GM21447 (cell line): ENCODE data around the gene SNAI3.

ENCODE experiments used
- ATAC-seq: cut with Tn5 transposase; IDR thresholded peaks from one replicate; pipeline ENCODE4 v1.9.1; 2021; ENCODE audit not compliant: unreplicated experiment

Gene SNAI3

DNA sequence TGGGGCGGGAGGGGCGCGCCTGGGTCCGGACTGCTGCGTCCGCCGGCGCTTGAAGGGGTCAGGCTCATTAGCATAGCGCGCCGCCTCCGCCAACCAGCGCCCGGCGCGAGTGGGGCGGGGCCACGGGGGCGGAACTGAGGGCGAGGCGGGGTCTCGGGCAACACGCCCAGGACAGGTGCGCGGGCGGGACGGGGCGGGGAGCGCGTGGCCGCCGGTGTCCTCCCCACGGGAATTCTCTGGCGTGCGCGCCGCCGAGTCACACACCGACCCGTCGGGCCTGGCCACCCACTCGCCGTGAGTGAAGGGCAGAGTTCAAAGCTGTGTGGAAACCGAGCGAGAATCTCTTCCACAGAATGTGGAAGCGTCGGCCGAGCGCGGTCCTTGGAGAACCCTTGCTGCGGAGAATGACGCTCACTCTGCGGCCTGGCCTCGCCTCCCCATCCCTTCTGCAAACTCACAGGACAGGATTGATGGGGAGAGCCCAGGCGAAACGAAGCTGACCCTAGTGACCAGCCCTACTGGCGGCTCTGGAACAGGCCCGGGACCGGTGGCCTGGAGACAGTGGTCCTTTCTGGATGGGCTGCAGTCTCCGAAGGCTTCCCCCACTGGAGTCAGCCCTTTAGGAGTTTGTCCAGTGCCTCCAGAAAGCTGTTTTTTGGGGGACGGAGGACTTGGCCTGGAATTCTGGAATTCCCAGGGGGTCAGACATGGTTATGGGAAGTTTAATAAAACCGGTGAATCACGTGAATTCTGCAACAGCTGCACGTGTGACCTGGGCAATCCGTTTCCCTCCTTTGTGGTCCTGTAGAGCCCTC, at the start of gene SNAI3:
Gene SNAI3 (minus strand): TSS at position 69 of the 815 bp plus-strand sequence. CDS start 101 bp downstream, outside the sequence.
- ATAC-seq, result peak; percentile 54

DNA sequence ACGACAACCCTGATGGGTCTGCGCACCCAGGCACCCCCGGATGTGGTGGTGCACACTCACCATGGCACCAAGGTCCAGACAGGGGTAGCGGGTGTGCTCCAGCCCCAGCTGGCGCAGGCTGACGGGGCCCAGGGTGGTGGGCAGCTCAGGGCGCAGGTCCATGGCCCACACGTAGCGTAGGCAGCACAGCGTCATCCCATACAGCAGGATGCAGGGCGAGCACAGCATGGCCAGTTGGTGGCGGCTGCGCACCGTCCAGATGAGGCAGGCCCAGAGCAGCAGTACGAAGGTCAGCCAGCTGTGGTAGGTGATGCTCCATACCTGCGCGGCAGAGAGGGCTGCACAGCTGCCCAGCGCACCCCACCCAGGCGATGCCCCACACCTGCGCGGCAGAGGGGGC, 49.8 kb upstream of the SNAI3 start:
- no peak for ATAC-seq

GRCh38 chr16:88735616-88736015, 49.3 kb upstream of the SNAI3 start:
- ATAC-seq, result no peak

- ATAC-seq, result no peak
Measured at GRCh38 chr16:88735121-88735520, 48.8 kb upstream of the SNAI3 start.

GRCh38 chr16:88734361-88734728, 48.0 kb upstream of the SNAI3 start:
- no peak for ATAC-seq

DNA sequence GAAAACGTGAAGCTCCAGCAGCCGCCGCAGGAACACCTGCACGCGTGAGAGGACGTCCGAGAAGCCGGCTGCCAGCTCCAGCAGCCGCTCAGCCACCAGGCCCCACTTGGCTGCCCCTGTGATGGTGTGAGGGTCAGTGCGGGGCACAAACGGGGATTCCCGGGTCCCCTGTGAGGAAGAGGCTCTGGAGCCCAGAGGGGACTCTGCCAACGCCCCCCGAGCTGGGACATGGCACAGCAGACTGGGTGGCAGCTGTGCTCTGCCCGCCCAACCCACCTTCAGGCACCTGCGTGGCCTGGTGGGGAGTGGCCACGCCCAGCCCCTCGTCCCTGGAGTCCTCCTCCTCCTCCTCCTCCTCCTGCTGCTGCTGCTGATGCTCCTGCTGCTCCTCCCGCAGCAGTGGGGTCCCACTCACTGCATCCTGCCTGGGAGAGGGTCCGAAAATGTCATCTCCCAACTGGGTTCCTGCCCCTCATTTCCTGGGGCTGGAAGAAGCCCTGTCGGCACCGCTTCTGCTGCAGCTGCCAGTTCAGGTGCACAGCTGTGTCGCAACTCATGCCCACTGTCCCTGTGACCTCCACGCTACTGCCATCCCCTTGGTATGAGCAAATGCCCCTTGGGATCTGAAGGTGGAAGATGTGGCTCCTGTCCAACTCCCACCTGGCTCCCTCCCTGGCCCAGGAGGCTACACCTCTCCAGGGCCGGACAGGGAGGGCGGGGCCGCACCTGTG, 47.5 kb upstream of the SNAI3 start:
- no peak for ATAC-seq

GRCh38 chr16:88732961-88733294, 46.6 kb upstream of the SNAI3 start:
- ATAC-seq, result no peak

DNA sequence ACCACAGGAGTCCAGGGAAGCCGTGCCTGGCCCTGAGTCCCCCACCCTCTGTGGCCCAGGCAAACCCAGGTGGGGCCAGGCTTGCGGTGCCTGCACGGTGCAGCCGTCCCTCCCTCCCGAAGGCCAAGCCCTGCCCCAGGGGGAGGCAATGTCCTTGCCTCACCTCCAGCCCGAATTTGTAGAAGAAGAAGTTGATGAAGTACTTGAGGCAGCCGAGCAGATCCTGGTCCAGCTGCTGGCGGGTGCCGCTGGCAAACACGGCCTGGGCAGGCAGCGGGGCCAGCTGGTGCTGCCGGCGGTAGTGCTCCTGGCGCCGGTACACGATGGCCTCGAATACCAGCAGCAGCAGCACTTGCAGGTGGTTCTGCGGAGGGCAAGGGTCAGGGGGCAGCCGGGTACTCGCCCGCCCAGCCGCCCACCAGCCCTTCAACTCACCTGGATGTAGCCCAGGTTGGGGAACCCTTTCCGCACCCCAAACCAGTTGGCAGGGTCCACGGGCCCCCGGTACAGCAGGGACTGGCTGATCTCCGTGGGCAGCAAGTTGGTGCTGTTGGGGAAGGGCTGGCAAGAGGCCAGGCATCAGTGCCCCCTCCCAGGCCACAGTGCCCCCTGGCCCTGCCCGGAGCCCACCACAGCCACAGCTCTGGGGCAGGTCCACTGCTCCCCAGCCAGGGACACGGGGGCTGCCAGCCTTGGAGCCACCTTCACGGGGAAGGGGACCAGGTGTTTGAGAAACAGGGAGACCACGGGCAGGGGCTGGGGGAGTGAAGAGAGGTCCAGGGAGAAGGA, 46.1 kb upstream of the SNAI3 start:
- ATAC-seq, result no peak

DNA sequence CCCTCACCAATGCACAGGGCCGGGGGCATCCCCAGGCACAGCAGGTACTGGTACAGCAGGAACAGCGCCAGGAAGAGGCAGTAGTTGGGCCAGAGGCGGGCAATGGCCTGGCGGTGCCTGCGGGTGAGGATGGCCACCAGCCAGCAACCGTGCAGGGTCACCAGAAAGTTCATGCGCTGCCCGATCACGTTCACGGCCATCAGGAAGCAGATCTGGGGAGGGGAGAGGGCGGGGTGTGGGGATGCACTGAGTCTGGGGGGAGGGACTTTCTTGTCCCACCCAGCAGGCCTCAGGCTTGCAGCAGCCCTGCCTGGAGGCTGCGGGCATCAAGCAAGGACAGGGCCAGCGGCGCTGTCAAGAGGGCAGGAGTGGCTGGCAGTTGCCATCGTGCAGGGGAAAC, 45.4 kb upstream of the SNAI3 start:
- ATAC-seq, result no peak

GRCh38 chr16:88730632-88731607, 44.6 kb upstream of the SNAI3 start:
- ATAC-seq, result no peak

- ATAC-seq, result no peak
Measured at GRCh38 chr16:88727871-88728270, 41.6 kb upstream of the SNAI3 start.

DNA sequence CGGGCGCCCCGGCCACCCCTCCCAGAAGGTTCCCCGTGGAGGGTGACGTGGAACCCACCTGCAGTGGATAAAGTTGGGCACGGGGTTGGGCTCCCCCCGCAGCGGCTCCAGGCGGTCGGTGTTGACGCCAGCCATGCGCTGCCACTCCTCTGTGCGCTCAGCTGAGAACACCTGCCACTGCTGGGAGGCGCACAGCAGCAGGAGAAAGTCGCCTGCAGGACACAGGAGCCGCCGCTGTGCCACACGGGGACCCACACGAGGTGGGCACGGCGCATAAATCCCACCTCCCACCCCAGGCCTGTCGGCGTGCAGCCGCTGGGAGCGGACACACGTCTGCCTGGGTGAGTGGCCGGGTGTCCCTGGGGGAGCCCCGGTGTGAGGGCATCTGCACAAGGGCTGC, 40.7 kb upstream of the SNAI3 start:
- no peak for ATAC-seq

GRCh38 chr16:88726408-88726749, 40.1 kb upstream of the SNAI3 start:
- ATAC-seq, result no peak

GRCh38 chr16:88725609-88726407, 39.5 kb upstream of the SNAI3 start:
- no peak for ATAC-seq

DNA sequence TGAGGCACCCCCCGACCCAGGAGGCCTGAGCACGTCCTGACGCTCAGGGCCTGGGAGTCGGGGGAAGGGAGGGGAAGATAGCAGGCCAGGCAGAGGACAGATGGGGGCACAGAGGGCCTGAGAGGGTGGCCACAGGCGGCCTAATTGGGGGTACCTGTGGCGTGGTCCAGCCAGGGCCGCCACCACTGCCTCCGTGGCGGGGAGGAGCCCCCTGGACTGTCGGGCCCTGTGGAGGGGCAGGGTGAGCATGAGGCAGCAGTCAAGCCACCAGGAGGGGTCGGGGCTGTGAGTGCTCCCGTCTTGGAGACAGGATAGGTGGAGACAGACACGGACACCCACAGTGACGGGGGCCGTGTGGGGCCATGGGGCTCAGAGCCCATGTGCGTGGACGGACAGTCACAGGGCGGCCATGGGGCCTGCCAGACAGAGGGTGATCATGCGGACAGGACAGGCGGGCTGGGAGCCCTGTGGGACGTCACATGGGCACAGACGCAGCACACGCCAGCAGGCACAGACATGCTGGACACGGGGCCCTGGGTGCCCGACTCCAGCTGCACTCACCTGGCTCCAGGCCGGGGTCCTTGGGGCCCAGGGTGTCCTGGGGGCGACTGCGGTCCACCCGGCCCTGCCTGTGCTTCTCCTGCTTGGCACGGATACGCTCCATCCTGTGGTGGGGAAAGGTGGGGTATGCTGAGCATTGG, 38.7 kb upstream of the SNAI3 start:
- no peak for ATAC-seq

DNA sequence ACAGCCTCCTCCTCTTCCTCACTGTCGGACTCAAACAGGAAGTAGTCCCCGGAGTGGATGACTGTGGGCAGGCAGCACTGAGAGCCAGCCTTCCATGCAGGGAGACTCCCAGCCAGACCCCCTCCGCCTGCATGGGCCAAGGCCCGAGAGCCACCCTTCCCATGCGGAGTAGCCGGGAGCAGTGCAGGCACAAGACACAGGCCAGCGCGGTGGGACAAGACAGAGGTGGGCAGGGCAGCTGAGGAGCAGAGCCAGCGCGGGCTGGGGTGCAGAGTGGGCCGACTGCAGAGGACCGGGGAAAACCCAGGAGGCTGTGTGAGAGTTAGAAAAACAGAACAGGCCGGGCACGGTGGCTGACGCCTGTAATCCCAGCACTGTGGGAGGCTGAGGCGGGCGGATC, 37.6 kb upstream of the SNAI3 start:
- ATAC-seq, result no peak

DNA sequence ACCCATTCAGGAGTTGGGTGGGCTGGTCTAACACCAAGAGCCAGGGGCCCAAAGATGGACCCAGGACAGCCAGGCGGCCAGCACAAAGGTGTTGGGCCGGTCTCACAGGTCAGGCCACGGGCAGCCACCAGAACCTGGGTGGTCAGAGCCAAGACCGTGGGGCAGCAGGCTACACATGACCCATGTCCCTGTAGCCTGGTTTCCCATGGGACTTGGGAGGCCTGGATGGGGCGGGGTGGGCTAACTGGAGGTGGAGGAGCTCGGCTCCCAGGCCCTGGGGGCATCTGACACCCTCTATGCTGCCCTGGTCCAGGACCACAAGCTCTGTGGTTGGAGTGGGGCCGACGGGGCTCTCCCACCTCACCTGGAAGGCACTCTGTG, 37.2 kb upstream of the SNAI3 start:
- ATAC-seq, result no peak

DNA sequence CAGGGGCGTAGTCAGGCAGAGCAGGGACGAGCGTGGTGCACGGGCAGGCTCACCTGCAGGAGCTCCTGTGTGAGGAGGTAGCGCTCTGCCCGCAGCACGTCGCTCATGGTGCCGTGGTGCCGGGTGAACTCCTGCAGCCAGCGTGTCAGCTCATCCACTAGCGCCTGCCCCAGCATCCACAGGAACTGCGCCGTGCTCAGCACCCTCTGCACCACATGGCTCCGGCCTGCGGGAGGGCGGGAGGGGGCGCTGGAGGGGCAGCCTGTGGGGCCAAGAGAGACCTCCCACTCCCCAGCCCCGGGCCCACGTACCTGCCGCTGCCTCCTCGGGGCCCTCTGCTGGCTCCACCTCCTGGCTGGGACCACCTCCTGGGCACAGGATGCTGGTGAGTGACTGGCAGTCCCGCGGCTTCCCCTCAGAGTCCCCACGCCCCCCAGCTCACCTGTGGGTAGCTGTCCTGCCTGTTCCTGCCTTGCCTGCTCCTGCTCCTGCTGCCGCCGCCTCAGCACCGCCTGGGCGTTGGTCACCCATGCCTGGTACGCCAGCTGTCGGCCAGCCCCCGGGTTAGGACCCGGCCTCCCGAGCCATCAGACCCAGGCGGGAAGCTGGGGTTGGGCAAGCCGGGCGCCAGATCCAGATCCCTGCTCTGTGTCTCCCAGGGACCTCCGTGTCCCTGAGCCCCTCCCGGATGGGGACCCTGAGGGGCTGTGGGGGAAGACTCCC, 36.6 kb upstream of the SNAI3 start:
- no peak for ATAC-seq
